IMR-90 (cell line): ENCODE results near the gene MGAT5B.

Source experiments
- CTCF ChIP-seq: conservative IDR thresholded peaks from 2 replicates; pipeline ENCODE4 v1.5.1; 2012; ENCODE audit warnings: mild to moderate bottlenecking, low read depth, low read length, improper control_type of control experiment
- SMC3 ChIP-seq: fragments of 150-350 bp; IDR thresholded peaks from 2 replicates; pipeline ENCODE4 v1.6.1; 2016; ENCODE audit warnings: low read depth, mild to moderate bottlenecking, antibody characterized with exemption, low read length, moderate library complexity
- USF2 ChIP-seq: fragments of 150-350 bp; IDR thresholded peaks from 2 replicates; pipeline ENCODE4 v1.6.1; 2017; ENCODE audit warnings: mild to moderate bottlenecking, antibody characterized with exemption, low read length, low read depth

- TF ChIP-seq SMC3 (no peak), CTCF (no peak), USF2 (no peak)
Measured at GRCh38 chr17:76944477-76944876, 76.3 kb downstream of the MGAT5B start.
